ENCODE results near the gene FLNA.
"Not testable (repeated sequence)": the region's sequence is repeated elsewhere in the genome, so short reads cannot be mapped to it uniquely, and the experiment has no call there.

GRCh38 chrX:154388094-154388493 lies 13.7 kb upstream of the FLNA start:
- not testable (repeated sequence) for TF ChIP-seq CTCF, POLR2A (IDR thresholded peaks at IDR 0.05)

Data from testis (tissue), 2 donors.